Parathyroid adenoma (tissue), 2 donors: ENCODE results near the gene NCOA7.

Experiments used
- H2AFZ ChIP-seq: fragments of 300-600 bp; sonication (generic); one replicate; pipeline ENCODE4 v1.7.0; 2017; ENCODE audit warnings: antibody characterized with exemption, mild to moderate bottlenecking
- H3K27ac ChIP-seq: fragments of 300-600 bp; sonication (generic); one replicate; pipeline ENCODE4 v1.7.0; 2017
- H3K27me3 ChIP-seq: fragments of 300-600 bp; sonication (generic); one replicate; pipeline ENCODE4 v1.7.0; 2017; ENCODE audit warnings: low read length; ENCODE audit not compliant: control insufficient read depth, insufficient read depth
- H3K36me3 ChIP-seq: fragments of 300-600 bp; sonication (generic); one replicate; pipeline ENCODE4 v1.7.0; 2017; ENCODE audit warnings: low read length; ENCODE audit not compliant: control insufficient read depth, insufficient read depth
- H3K4me1 ChIP-seq: fragments of 300-600 bp; sonication (generic); one replicate; pipeline ENCODE4 v1.7.0; 2017; ENCODE audit warnings: control low read depth
- H3K4me2 ChIP-seq: fragments of 300-600 bp; sonication (generic); one replicate; pipeline ENCODE4 v1.7.0; 2017; ENCODE audit warnings: low read length
- H3K4me3 ChIP-seq: fragments of 300-600 bp; sonication (generic); one replicate; pipeline ENCODE4 v1.7.0; 2017; ENCODE audit warnings: low read depth, low read length
- H3K79me2 ChIP-seq: fragments of 300-600 bp; sonication (generic); one replicate; pipeline ENCODE4 v1.7.0; 2017; ENCODE audit warnings: control low read depth
- H3K9ac ChIP-seq: fragments of 300-600 bp; sonication (generic); one replicate; pipeline ENCODE4 v1.7.0; 2017; ENCODE audit warnings: mild to moderate bottlenecking
- H3K9me3 ChIP-seq: fragments of 300-600 bp; sonication (generic); one replicate; pipeline ENCODE4 v1.7.0; 2017; ENCODE audit warnings: low read length; ENCODE audit not compliant: control insufficient read depth
- TF ChIP-seq, protein P1 (sequence below): fragments of 300-600 bp; sonication (generic); IDR thresholded peaks from one replicate; pipeline ENCODE4 v1.7.0; 2017; ENCODE audit warnings: antibody characterized with exemption, mild to moderate bottlenecking
- donor health status: primary hyperparathyroidism.

Gene NCOA7

DNA sequence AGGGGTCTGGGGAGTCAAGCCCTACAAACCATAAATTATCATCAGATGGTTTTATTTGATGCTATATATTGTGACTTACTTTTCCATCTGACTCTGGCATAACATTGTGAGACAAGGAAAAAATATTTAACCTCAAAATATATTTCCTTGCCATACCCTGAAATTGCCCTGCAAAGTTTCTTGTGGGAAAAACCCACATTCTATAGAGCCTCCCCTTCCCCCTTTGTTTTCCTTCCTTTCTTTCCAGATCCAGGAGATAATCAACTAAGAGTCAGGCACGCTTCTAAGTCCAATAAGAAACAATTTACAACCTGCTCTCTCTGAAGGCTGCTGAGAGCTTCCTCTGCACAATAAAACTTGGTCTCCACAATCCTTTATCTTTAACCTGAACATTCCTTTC is 148.3 kb downstream of the NCOA7 start:
- Histone ChIP-seq H3K9ac (no peak overlapping the region), H2AFZ (no peak overlapping the region), H3K4me2 (no peak overlapping the region), H3K27me3 (no peaks in the 10 kb centered on the region), H3K36me3 (no peaks in the 10 kb centered on the region), H3K79me2 (no peaks in the 10 kb centered on the region), H3K4me3 (no peak overlapping the region), H3K4me1 (no peaks in the 10 kb centered on the region), H3K27ac (no peak overlapping the region), H3K9me3 (no peaks in the 10 kb centered on the region)
- TF ChIP-seq, protein P1, sequence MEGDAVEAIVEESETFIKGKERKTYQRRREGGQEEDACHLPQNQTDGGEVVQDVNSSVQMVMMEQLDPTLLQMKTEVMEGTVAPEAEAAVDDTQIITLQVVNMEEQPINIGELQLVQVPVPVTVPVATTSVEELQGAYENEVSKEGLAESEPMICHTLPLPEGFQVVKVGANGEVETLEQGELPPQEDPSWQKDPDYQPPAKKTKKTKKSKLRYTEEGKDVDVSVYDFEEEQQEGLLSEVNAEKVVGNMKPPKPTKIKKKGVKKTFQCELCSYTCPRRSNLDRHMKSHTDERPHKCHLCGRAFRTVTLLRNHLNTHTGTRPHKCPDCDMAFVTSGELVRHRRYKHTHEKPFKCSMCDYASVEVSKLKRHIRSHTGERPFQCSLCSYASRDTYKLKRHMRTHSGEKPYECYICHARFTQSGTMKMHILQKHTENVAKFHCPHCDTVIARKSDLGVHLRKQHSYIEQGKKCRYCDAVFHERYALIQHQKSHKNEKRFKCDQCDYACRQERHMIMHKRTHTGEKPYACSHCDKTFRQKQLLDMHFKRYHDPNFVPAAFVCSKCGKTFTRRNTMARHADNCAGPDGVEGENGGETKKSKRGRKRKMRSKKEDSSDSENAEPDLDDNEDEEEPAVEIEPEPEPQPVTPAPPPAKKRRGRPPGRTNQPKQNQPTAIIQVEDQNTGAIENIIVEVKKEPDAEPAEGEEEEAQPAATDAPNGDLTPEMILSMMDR, result no peak

DNA sequence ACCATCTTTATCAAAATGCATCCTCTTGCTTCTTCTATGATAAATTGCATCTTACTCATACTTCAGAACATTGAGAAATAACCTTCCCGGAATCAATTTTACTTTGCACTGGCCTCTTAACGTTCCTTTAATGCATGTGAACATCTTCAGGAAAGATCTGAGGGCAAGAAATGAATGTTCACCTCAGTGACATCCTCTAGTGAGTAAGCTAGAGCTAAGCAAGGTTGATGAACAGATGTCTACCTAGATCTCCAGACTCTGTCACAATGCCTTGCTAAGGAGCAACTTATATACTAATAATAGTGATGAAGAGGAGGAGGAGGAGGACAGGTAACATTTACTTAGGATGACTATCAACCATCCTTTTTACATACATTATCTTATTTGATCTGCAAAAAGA is 149.0 kb downstream of the NCOA7 start:
- Histone ChIP-seq H3K79me2 (no peaks in the 10 kb centered on the region), H3K9me3 (no peaks in the 10 kb centered on the region), H3K4me2 (no peak overlapping the region), H3K4me1 (no peaks in the 10 kb centered on the region), H3K27me3 (no peaks in the 10 kb centered on the region), H2AFZ (no peak overlapping the region), H3K27ac (no peak overlapping the region), H3K36me3 (no peaks in the 10 kb centered on the region), H3K4me3 (no peak overlapping the region), H3K9ac (no peak overlapping the region)
- TF ChIP-seq, protein P1, result no peak

DNA sequence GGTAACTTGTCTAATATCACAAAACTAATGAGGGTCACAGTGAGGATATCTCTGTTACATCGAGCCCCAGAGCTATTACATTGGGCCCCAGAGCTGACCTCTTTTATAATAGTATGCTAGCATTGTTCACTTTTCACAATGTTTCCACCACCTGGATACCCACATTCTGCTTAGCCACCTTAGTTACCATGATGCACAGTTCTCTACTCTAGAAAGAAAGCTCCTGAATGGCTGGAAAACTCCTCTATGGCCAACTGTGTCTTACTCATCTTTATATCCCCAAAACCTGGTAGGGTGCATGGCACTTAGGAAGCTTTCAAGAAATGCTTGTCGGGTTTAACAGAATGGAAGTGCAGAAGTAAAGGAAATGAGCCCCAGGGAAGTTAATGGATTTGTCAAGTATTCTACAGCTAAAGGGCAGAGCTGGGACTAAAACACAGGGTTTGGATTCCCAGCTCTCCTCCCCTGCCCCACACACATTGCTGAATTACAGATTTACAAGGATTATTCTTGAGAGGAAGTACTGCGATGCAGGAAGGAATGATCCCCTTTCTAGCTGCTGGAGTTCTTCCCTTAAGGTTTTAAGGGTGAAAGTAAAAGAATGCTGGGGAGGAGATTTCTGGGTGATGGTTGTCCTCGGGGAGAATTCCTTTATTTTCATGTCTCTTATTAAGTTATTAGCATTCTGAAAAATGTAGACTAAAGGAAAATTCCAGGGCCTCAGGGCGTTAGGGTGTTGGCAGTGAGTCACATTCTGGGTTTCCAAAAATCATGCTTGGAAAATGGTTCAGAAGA is 149.7 kb downstream of the NCOA7 start:
- Histone ChIP-seq H2AFZ (no peak overlapping the region), H3K27ac (no peak overlapping the region)

DNA sequence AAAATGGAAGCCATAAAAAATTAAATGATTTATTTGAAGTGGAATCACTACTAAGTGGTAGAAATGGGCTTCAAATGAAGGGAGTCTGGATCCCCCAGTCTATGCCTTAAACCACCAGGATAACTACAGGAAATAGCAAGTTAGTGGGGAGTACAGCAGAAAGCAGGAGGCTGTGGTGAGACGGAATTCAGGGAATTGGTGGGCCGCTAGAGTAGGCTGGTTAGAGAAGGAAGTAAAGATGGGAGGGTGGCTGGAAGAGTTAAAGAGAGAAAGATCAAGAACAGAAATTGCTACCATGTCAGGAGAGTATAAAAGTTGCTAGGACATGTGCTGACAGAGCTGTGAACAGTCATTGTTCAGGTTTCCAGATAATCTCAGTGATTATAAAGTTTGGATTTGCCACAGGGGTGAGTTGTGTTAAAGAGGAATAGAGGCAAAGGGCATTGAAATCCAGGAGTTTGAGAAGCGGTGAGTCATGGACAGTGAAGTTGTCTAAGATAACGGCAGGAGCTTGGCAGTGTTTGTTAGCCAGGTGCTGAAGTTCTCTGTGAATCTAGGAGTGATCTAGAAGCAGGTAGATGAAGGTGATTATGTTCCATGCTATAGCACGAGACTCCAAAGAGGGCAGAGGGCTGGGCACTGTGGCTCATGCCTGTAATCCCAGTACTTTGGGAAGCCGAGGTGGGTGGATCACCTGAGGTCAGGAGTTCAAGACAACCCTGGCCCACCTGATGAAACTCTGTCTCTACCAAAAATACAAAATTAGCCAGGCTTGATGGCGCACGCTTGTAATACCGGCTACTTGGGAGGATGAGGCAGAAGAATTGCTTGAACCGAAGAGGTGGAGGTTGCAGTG is 152.1 kb downstream of the NCOA7 start:
- Histone ChIP-seq H3K4me2 (no peak overlapping the region), H2AFZ (no peak overlapping the region), H3K4me3 (no peak overlapping the region), H3K9ac (no peak overlapping the region), H3K27me3 (no peaks in the 10 kb centered on the region), H3K9me3 (no peaks in the 10 kb centered on the region), H3K27ac (no peak overlapping the region), H3K36me3 (no peaks in the 10 kb centered on the region), H3K4me1 (no peaks in the 10 kb centered on the region), H3K79me2 (no peaks in the 10 kb centered on the region)
- TF ChIP-seq, protein P1, result no peak

More for the DNA sequence above, 149.7 kb downstream of the NCOA7 start:
- no peaks in the 10 kb centered on the region for H3K4me1 ChIP-seq
- TF ChIP-seq, protein P1, result no peak
- H3K9ac ChIP-seq, result no peak overlapping the region
- H3K4me2 ChIP-seq, result no peak overlapping the region
- H3K27me3 ChIP-seq, result no peaks in the 10 kb centered on the region
- H3K4me3 ChIP-seq, result no peak overlapping the region
- H3K9me3 ChIP-seq, result no peaks in the 10 kb centered on the region
- H3K36me3 ChIP-seq, result no peaks in the 10 kb centered on the region
- no peaks in the 10 kb centered on the region for H3K79me2 ChIP-seq
